Progenitor cell of endocrine pancreas (in vitro differentiated cells): ENCODE results near the gene TBC1D4. TPM values are rescaled to one million over a fixed set of nuclear protein-coding genes. Genes with fewer than 3 reads are reported as not detected.
"Not testable (repeated sequence)": the region's sequence is repeated elsewhere in the genome, so short reads cannot be mapped to it uniquely, and the experiment has no call there.

Experiments
- DNase-seq: peaks from one replicate; pipeline ENCODE4 v3.0.0; 2021; ENCODE audit warnings: low spot score; ENCODE audit not compliant: unreplicated experiment
- H3K27ac Mint-ChIP-seq: 2 replicates; pipeline ENCODE4 v1.8.0; 2021; ENCODE audit warnings: mild to moderate bottlenecking, moderate library complexity, mixed read lengths
- H3K27me3 Mint-ChIP-seq: 2 replicates; pipeline ENCODE4 v1.8.0; 2021; ENCODE audit warnings: mixed read lengths
- H3K36me3 Mint-ChIP-seq: 2 replicates; pipeline ENCODE4 v1.8.0; 2022; ENCODE audit warnings: mixed read lengths; ENCODE audit not compliant: insufficient read depth
- H3K4me1 Mint-ChIP-seq: 2 replicates; pipeline ENCODE4 v1.8.0; 2021; ENCODE audit warnings: low read depth, mixed read lengths
- H3K4me3 Mint-ChIP-seq: 2 replicates; pipeline ENCODE4 v1.8.0; 2021; ENCODE audit warnings: low read depth, mild to moderate bottlenecking, moderate library complexity, mixed read lengths
- H3K9me3 Mint-ChIP-seq: 2 replicates; pipeline ENCODE4 v1.8.0; 2021; ENCODE audit warnings: low read depth, mixed read lengths
- CTCF ChIP-seq: fragments of 200-600 bp; sonication (generic); IDR thresholded peaks from one replicate; pipeline ENCODE4 v1.5.0; 2021; ENCODE audit warnings: antibody characterized with exemption, mild to moderate bottlenecking; ENCODE audit not compliant: unreplicated experiment
- total RNA-seq: library from RNA; stranded (reverse); gene quantifications from 2 replicates; pipeline ENCODE4 v1.2.1, GENCODE V29; 2021

Gene TBC1D4
- total RNA-seq, 1 donor from 2014 or later, result 13.7 TPM

DNA sequence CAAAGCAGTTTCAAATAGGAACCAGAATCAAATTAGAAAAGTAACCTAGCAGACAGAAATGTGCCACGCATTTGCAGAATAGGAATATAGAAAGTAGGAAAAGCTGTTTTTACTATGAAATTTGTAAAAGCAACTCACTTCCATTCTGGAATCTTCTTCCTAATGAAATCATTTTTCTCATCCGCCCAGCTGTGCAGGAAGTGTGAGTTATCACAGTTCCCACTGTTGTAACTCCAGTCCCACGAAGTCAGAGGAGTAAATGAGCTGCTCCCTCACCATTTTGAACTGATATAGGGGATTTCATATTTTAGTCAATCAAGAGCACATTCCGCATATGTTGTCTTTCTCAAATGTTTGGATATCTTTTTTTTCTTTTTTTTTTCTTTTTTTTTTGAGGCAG, 230.8 kb downstream of the TBC1D4 start:
- DNase-seq, result no peak
- no peak for TF ChIP-seq CTCF
- H3K27ac Mint-ChIP-seq, result no peak overlapping the region
- H3K9me3 Mint-ChIP-seq, result peaks cover 2% of the 10 kb centered on the region
- H3K4me1 Mint-ChIP-seq, result no peaks in the 10 kb centered on the region
- no peak overlapping the region for H3K4me3 Mint-ChIP-seq
- H3K27me3 Mint-ChIP-seq, result no peaks in the 10 kb centered on the region
- H3K36me3 Mint-ChIP-seq, result no peaks in the 10 kb centered on the region

DNA sequence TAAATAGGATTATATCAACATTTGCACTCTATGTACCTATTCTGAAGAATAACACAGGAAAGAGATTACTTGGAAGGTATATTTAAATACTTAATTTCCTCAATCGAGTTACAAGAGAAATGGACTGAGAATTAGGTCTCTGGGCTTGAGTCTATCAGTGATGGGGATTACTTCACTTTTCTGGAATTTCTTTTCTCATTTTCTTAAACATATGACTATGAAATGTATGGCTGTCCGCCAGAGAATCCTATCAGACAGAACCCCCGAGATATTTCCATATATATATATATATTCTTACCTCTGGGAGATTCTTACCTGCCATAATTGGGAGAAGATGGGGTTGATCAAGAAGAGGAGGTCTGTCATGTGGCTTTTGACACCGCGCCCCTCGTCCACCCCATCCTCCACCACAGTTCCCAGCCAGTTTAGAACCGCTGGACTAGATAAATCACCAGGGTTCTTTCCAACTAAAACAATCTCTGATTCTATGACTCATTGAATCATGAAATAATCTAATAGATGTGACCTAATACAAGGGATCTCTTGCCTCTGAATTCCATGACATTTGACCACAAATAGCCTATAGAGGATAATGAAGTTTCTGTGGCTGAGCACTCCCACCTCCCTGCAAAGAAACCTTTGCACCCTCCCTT, 231.3 kb downstream of the TBC1D4 start:
- no peaks in the 10 kb centered on the region for H3K4me1 Mint-ChIP-seq
- H3K9me3 Mint-ChIP-seq, result peaks cover 7% of the 10 kb centered on the region
- no peak overlapping the region for H3K27ac Mint-ChIP-seq
- no peak for DNase-seq
- H3K27me3 Mint-ChIP-seq, result no peaks in the 10 kb centered on the region
- no peak for TF ChIP-seq CTCF
- H3K36me3 Mint-ChIP-seq, result peaks cover 2% of the 10 kb centered on the region
- no peak overlapping the region for H3K4me3 Mint-ChIP-seq

GRCh38 chr13:75245578-75245977, 236.4 kb downstream of the TBC1D4 start:
- not testable (repeated sequence) for H3K36me3 Mint-ChIP-seq, H3K4me3 Mint-ChIP-seq, H3K4me1 Mint-ChIP-seq, DNase-seq, H3K27me3 Mint-ChIP-seq, H3K27ac Mint-ChIP-seq
- H3K9me3 Mint-ChIP-seq, result peaks cover 21% of the 10 kb centered on the region

DNA sequence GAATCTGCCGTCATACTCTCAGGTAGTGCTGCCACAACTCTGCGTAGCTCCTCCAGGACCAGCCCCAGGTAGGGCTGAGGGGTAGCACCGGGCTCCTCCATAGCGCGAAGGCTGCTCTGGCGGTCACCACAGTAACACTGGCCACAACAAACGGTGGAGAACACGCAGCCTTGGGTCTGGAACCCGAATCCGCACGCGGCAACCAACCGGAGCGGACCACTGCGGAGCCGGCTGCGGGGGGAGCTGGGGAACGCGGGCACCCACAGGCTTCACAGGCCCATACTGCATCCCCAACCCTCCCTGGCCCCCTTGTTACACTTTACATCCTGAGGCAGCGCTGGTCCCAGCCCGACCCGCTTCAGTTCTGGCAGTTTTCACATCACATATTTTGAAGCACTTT, 241.7 kb downstream of the TBC1D4 start:
- H3K4me3 Mint-ChIP-seq, DNase-seq, H3K36me3 Mint-ChIP-seq, H3K4me1 Mint-ChIP-seq, H3K27ac Mint-ChIP-seq, H3K27me3 Mint-ChIP-seq: not testable (repeated sequence)
- peaks cover 15% of the 10 kb centered on the region for H3K9me3 Mint-ChIP-seq

DNA sequence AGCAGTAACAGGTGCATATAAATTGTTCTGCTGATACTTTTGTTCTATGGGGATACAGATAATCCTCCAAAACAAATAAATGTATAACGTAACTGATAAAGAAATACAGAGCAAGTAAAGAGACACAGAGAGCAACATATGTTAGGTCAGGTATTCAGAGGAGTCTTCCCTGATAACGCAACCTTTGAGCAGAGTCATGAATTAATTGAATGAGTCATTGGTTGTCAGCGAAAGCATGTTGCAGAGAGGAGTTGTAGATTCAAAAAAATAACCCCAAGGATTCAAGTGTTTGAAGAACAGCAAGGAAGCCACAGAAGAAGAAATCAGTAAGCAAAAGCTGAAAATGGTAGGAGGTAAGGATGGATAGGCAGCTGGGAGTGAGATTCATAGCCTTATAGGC, 245.2 kb downstream of the TBC1D4 start:
- no peak for TF ChIP-seq CTCF
- DNase-seq, result no peak
- Mint-ChIP-seq H3K4me1 (no peaks in the 10 kb centered on the region), H3K36me3 (no peaks in the 10 kb centered on the region), H3K27ac (no peak overlapping the region), H3K4me3 (no peak overlapping the region), H3K9me3 (peaks cover 11% of the 10 kb centered on the region), H3K27me3 (peaks cover 3% of the 10 kb centered on the region)

Other genes with a start within 250 kb of the TBC1D4 start
- 171 and 172 TPM in 2 replicates for gene COMMD6, start 55.7 kb upstream of the TBC1D4 start, total RNA-seq
- 39.6 and 43.0 TPM in 2 replicates for gene UCHL3, start 67.6 kb upstream of the TBC1D4 start, total RNA-seq
- gene LMO7, start 154.2 kb upstream of the TBC1D4 start, total RNA-seq, result 15.0 and 22.3 TPM in 2 replicates